GM12878 (cell line): ENCODE measurements around the gene HCFC1R1. TPM values are rescaled to one million over a fixed set of nuclear protein-coding genes. Genes with fewer than 3 reads are reported as not detected.

Source experiments
- ATAC-seq: fragments of 200-7000 bp; cut with Tn5 transposase; 3 replicates; pipeline ENCODE4 v1.9.1; 2020; ENCODE audit warnings: mild to moderate bottlenecking, moderate library complexity
- BruUV-seq: library from RNA; stranded (reverse); fragments of 400-500 nt; replicated peaks from 2 replicates; lab custom pipeline; 2021; lab: Mats Ljungman, UMichigan
- CTCF ChIA-PET: fragments of 300-600 bp; sonication (Branson Sonifier 250); formaldehyde crosslinking; extraction: SDS; loops from one replicate; lab custom pipeline; 2021; ENCODE audit warnings: inconsistent platforms; lab: Yijun Ruan, JAX
- POLR2A ChIA-PET: fragments of 350-600 bp; formaldehyde crosslinking; extraction: SDS; loops from one replicate; lab custom pipeline; 2021; ENCODE audit warnings: inconsistent platforms; lab: Charles Lee
- RAD21 ChIA-PET: fragments of 300-600 bp; sonication (Branson Sonifier 250); formaldehyde crosslinking; loops from one replicate; lab custom pipeline; 2023; ENCODE audit warnings: antibody characterized with exemption; ENCODE audit not compliant: unreplicated experiment; lab: Charles Lee
- SMC1A ChIA-PET: fragments of 300-600 bp; sonication (Branson Sonifier 250); formaldehyde crosslinking; loops from one replicate; lab custom pipeline; 2023; ENCODE audit not compliant: unreplicated experiment, uncharacterized antibody; lab: Charles Lee
- DNase-seq: peaks from one replicate; pipeline ENCODE4 v3.0.0-alpha.2; 2011; ENCODE audit warnings: low read depth, low spot score
- FAIRE-seq: peaks from 3 replicates; lab custom pipeline; 2011; peaks lifted over from hg19 to GRCh38; lab: Jason Lieb, UNC
- H2AFZ ChIP-seq: 2 replicates; pipeline ENCODE4 v1.6.0; 2011; ENCODE audit warnings: low read depth, low read length, control low read depth; ENCODE audit not compliant: control insufficient read depth
- H3K27ac ChIP-seq: 2 replicates; pipeline ENCODE4 v1.5.1; 2011; ENCODE audit warnings: control low read depth; ENCODE audit not compliant: control insufficient read depth, insufficient read depth
- H3K27me3 ChIP-seq, 2 experiments: replicated peaks in 1 of 2; 2 replicates each; pipeline versions ENCODE4 v1.6.0 to v1.6.1; 2011; ENCODE audit warnings: low read length in 1 of 2; ENCODE audit not compliant: control insufficient read depth in 2 of 2, insufficient read depth in 2 of 2
- H3K36me3 ChIP-seq, 2 experiments: 2 replicates each; pipeline ENCODE4 v1.5.1; 2011; ENCODE audit warnings: low read length in 1 of 2; ENCODE audit not compliant: control insufficient read depth in 2 of 2, insufficient read depth in 2 of 2
- H3K4me1 ChIP-seq: 2 replicates; pipeline ENCODE4 v1.6.1; 2011; ENCODE audit warnings: mild to moderate bottlenecking, low read length, moderate library complexity, mixed read lengths; ENCODE audit not compliant: control insufficient read depth, insufficient read depth
- H3K4me2 ChIP-seq: 2 replicates; pipeline ENCODE4 v1.6.0; 2011; ENCODE audit warnings: control low read depth; ENCODE audit not compliant: control insufficient read depth, insufficient read depth
- H3K4me3 ChIP-seq: fragments of 200-600 bp; sonication (generic); 2 replicates; pipeline ENCODE4 v1.5.1; 2016
- H3K79me2 ChIP-seq: 2 replicates; pipeline ENCODE4 v1.6.0; 2011; ENCODE audit warnings: low read length; ENCODE audit not compliant: control insufficient read depth, insufficient read depth
- H3K9ac ChIP-seq: 2 replicates; pipeline ENCODE4 v1.8.0; 2011; ENCODE audit warnings: low read length, control low read depth, mixed read lengths; ENCODE audit not compliant: control insufficient read depth, insufficient read depth
- H3K9me3 ChIP-seq: replicated peaks from 3 replicates; pipeline ENCODE4 v1.5.1; 2011; ENCODE audit warnings: mild to moderate bottlenecking, low read length; ENCODE audit not compliant: control insufficient read depth, insufficient read depth
- H4K20me1 ChIP-seq: 2 replicates; pipeline ENCODE4 v1.6.0; 2011; ENCODE audit not compliant: control insufficient read depth, insufficient read depth
- CEBPB ChIP-seq, 2 experiments: fragments of 150-350 bp in 1 of 2; IDR thresholded peaks; 2 replicates each; pipeline ENCODE4 v1.6.1; 2012 to 2014; ENCODE audit warnings: low read depth in 2 of 2, low read length in 2 of 2, borderline replicate concordance in 1 of 2, inconsistent platforms in 1 of 2
- GABPA ChIP-seq: IDR thresholded peaks from 2 replicates; pipeline ENCODE4 v1.6.1; 2014; ENCODE audit warnings: antibody characterized with exemption, low read depth, mild to moderate bottlenecking, inconsistent platforms
- IKZF2 ChIP-seq, 2 experiments: fragments of 450-650 bp; IDR thresholded peaks; 2 replicates each; pipeline ENCODE4 v1.6.1; 2017; ENCODE audit warnings: mild to moderate bottlenecking in 2 of 2, moderate library complexity in 2 of 2
- MTA2 ChIP-seq: fragments of 450-650 bp; IDR thresholded peaks from 2 replicates; pipeline ENCODE4 v1.6.1; 2016; ENCODE audit warnings: low read depth, mild to moderate bottlenecking, moderate library complexity
- SIN3A ChIP-seq: IDR thresholded peaks from 2 replicates; pipeline ENCODE4 v1.6.1; 2012; ENCODE audit warnings: low read depth, low read length, improper control_type of control experiment
- SKIL ChIP-seq: fragments of 450-650 bp; IDR thresholded peaks from 2 replicates; pipeline ENCODE4 v1.6.1; 2017; ENCODE audit warnings: mild to moderate bottlenecking, low read depth, inconsistent platforms; ENCODE audit not compliant: poor library complexity, severe bottlenecking
- TCF3 ChIP-seq: IDR thresholded peaks from 2 replicates; pipeline ENCODE4 v1.6.1; 2012; ENCODE audit warnings: low read depth, mild to moderate bottlenecking, low read length, borderline replicate concordance; ENCODE audit not compliant: insufficient read depth
- WGBS: methylation state at CpG from one replicate; pipeline ENCODE4 v1.1.6; 2016; ENCODE audit warnings: low lambda C conversion rate; ENCODE audit not compliant: insufficient replicate concordance, insufficient coverage; ENCODE audit errors: missing lambda C conversion rate; 5-methylcytosine and 5-hydroxymethylcytosine counted together
- in situ Hi-C: fragments of 300-500 bp; cut with MboI; formaldehyde crosslinking; loops from 9 replicates; pipeline ENCODE4 v1.14.3; 2018; ENCODE audit warnings: mixed read lengths
- intact Hi-C: fragments of 100-400 bp; cut with micrococcal nuclease; formaldehyde crosslinking; loops from one replicate; pipeline ENCODE4 v1.14.2; 2022; ENCODE audit not compliant: unreplicated experiment
- polyA plus RNA-seq, 11 experiments: library from polyadenylated mRNA; depleted of rRNA in 4 of 11; unstranded in 6 of 11; stranded (reverse) in 5 of 11; fragments of >200 nt; fragmentation: Nextera tagmentation in 4 of 11; fragmentation: Illumina TruSeq in 1 of 11; extraction: Ambion mirVana in 4 of 11; extraction: Trizol in 1 of 11; gene quantifications; 1 replicate in 1 of 11; 2 replicates in 10 of 11; pipeline versions ENCODE4 v1.2.1 to v1.2.3, GENCODE V29; 2011 to 2016; ENCODE audit warnings: inconsistent platforms in 2 of 11, missing spikeins in 2 of 11, low read depth in 1 of 11
- total RNA-seq, 4 experiments: library from RNA; depleted of rRNA in 3 of 4; stranded (reverse); fragments of >200 nt in 3 of 4; fragmentation: Illumina TruSeq in 1 of 4; extraction: Trizol in 1 of 4; gene quantifications; 2 replicates each; pipeline versions ENCODE4 v1.2.1 to v1.2.3, GENCODE V29; 2013 to 2021
- TF ChIP-seq, protein P1 (sequence below): IDR thresholded peaks from 2 replicates; pipeline ENCODE4 v1.6.1; 2011; ENCODE audit warnings: mild to moderate bottlenecking, low read depth, low read length, moderate library complexity; ENCODE audit not compliant: insufficient replicate concordance

Gene HCFC1R1
- total and polyA plus RNA-seq, 10 of the 15 experiments (the other 5 are each of a cell fraction or from before 2014, with no cell fraction given) = 2.8 to 42.5 (median 20.4) TPM

DNA sequence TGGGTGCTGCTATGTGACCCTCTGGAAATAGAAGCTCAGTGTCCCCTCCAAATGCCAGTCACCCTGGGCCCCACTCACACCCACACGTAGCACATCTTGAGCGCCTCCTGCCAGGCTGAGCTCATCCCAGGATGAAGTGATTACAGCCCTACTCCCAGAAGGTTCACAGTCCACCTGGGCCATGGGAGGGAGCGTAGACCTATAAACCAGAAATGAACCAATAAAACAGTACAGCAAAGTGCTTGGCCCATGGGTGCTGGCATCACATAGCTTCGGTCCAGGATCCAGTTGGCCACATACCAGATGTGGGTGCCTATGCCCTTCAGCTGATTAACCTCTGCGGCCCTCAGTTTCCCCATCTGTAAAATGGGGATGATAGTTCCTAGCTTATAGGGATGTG lies 15.2 kb upstream of the HCFC1R1 start:
- ATAC-seq = no peak
- RAD21 ChIA-PET = no interaction called here
- POLR2A ChIA-PET = no interaction called here
- H2AFZ ChIP-seq = no peak overlapping the region
- no TSS peak for BruUV-seq
- CTCF ChIA-PET = interaction anchor here (9.0 kb wide), 1 partner anchor 9 kb away, joined by 76 read pairs; no protein-coding TSS in a partner anchor
- no peaks in the 10 kb centered on the region for H4K20me1 ChIP-seq
- SMC1A ChIA-PET = no interaction called here
- H3K9me3 ChIP-seq = no peaks in the 10 kb centered on the region
- H3K27ac ChIP-seq = no peak overlapping the region
- no peak overlapping the region for H3K4me2 ChIP-seq
- 69% methylated on average over 5 of the region's 5 CpGs for WGBS
- no peaks in the 10 kb centered on the region for H3K4me1 ChIP-seq
- no peak overlapping the region for H3K9ac ChIP-seq
- no peaks in the 10 kb centered on the region for H3K36me3 ChIP-seq
- intact Hi-C loops = no loop called here
- TF ChIP-seq IKZF2 (IDR thresholded peaks at IDR 0.05) (no peak), MTA2 (no peak)
- TF ChIP-seq, all 136 proteins: peak for 0
- FAIRE-seq = no peak
- DNase-seq = no peak
- H3K79me2 ChIP-seq = no peaks in the 10 kb centered on the region
- in situ Hi-C loops = no loop called here
- no peak overlapping the region for H3K4me3 ChIP-seq
- H3K27me3 ChIP-seq = peaks cover 8 to 19% of the 10 kb centered on the region in 2 experiments; a peak in 3 of 4 replicates

- no peaks in the 10 kb centered on the region; the same call in none of the 2 replicates for H3K4me1 ChIP-seq
- H3K4me3 ChIP-seq = no peak overlapping the region
- DNase-seq = no peak
- in situ Hi-C loops = no loop called here
- H3K4me2 ChIP-seq = no peak overlapping the region
- TF ChIP-seq TCF3 (no peak), SKIL (no peak), GABPA (no peak), CEBPB (IDR thresholded peaks at IDR 0.05; ENCODE audit: borderline replicate concordance in 1 of 2, low read depth in 2 of 2, low read length in 2 of 2) (no peak), SIN3A (no peak)
- TF ChIP-seq, protein P1, sequence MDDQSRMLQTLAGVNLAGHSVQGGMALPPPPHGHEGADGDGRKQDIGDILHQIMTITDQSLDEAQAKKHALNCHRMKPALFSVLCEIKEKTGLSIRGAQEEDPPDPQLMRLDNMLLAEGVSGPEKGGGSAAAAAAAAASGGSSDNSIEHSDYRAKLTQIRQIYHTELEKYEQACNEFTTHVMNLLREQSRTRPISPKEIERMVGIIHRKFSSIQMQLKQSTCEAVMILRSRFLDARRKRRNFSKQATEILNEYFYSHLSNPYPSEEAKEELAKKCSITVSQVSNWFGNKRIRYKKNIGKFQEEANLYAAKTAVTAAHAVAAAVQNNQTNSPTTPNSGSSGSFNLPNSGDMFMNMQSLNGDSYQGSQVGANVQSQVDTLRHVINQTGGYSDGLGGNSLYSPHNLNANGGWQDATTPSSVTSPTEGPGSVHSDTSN = no peak
- TF ChIP-seq, all 136 proteins: peak for 0
- ChIA-PET CTCF (interaction anchor here (1.6 to 9.0 kb wide), 2 partner anchors 8 to 91 kb away, joined by 6 to 76 read pairs; no protein-coding TSS in a partner anchor), POLR2A (no interaction called here), SMC1A (no interaction called here), RAD21 (interaction anchor here (0.7 kb wide), 1 partner anchor 133 kb away, joined by 3 read pairs; no protein-coding TSS in a partner anchor)
- peaks cover 8 to 19% of the 10 kb centered on the region in 2 experiments; a peak in 3 of 4 replicates for H3K27me3 ChIP-seq
- BruUV-seq = no TSS peak
- ATAC-seq (no peak), FAIRE-seq (no peak)
- H3K36me3 ChIP-seq = no peaks in the 10 kb centered on the region
- WGBS = 28% methylated on average over 11 of the region's 11 CpGs
- H3K9me3 ChIP-seq = no peaks in the 10 kb centered on the region
- no peak overlapping the region for H3K27ac ChIP-seq
- no peak overlapping the region for H3K9ac ChIP-seq
- H2AFZ ChIP-seq = no peak overlapping the region
- intact Hi-C loops = no loop called here
- no peaks in the 10 kb centered on the region for H4K20me1 ChIP-seq
- no peaks in the 10 kb centered on the region for H3K79me2 ChIP-seq
Measured at GRCh38 chr16:3038256-3038655, 14.5 kb upstream of the HCFC1R1 start.
